ENCODE results near the gene SLC38A1.

DNA sequence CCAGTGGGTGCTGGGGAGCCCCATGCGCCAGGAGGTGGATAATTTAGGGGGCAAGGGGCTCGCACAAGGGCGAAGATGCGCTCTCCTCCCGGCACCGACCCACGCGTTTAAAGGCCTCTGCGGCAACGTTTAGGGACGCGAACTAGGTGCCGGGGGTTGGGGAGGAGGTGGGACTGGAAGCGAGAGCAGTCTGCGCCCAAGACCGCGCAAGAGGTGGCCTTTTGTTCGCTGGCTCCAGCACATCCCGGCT lies 1.3 kb downstream of the SLC38A1 start:
- no peak for TF ChIP-seq ZFP36 (IDR thresholded peaks at IDR 0.05; ENCODE audit: borderline replicate concordance, partially characterized antibody)
- TF ChIP-seq, protein P1, sequence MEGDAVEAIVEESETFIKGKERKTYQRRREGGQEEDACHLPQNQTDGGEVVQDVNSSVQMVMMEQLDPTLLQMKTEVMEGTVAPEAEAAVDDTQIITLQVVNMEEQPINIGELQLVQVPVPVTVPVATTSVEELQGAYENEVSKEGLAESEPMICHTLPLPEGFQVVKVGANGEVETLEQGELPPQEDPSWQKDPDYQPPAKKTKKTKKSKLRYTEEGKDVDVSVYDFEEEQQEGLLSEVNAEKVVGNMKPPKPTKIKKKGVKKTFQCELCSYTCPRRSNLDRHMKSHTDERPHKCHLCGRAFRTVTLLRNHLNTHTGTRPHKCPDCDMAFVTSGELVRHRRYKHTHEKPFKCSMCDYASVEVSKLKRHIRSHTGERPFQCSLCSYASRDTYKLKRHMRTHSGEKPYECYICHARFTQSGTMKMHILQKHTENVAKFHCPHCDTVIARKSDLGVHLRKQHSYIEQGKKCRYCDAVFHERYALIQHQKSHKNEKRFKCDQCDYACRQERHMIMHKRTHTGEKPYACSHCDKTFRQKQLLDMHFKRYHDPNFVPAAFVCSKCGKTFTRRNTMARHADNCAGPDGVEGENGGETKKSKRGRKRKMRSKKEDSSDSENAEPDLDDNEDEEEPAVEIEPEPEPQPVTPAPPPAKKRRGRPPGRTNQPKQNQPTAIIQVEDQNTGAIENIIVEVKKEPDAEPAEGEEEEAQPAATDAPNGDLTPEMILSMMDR (IDR thresholded peaks at IDR 0.05): no peak
- no peak for TF ChIP-seq CHD2 (IDR thresholded peaks at IDR 0.05; ENCODE audit: low read length, partially characterized antibody)
- no peak for TF ChIP-seq POLR2A (IDR thresholded peaks at IDR 0.05; ENCODE audit: low read length)
- TF ChIP-seq, protein P2, sequence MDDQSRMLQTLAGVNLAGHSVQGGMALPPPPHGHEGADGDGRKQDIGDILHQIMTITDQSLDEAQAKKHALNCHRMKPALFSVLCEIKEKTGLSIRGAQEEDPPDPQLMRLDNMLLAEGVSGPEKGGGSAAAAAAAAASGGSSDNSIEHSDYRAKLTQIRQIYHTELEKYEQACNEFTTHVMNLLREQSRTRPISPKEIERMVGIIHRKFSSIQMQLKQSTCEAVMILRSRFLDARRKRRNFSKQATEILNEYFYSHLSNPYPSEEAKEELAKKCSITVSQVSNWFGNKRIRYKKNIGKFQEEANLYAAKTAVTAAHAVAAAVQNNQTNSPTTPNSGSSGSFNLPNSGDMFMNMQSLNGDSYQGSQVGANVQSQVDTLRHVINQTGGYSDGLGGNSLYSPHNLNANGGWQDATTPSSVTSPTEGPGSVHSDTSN (IDR thresholded peaks at IDR 0.05): no peak
- no peak for TF ChIP-seq JUN (IDR thresholded peaks at IDR 0.05)
- TF ChIP-seq, protein P3, sequence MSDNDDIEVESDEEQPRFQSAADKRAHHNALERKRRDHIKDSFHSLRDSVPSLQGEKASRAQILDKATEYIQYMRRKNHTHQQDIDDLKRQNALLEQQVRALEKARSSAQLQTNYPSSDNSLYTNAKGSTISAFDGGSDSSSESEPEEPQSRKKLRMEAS (IDR thresholded peaks at IDR 0.05): no peak
- TF ChIP-seq, protein P4, sequence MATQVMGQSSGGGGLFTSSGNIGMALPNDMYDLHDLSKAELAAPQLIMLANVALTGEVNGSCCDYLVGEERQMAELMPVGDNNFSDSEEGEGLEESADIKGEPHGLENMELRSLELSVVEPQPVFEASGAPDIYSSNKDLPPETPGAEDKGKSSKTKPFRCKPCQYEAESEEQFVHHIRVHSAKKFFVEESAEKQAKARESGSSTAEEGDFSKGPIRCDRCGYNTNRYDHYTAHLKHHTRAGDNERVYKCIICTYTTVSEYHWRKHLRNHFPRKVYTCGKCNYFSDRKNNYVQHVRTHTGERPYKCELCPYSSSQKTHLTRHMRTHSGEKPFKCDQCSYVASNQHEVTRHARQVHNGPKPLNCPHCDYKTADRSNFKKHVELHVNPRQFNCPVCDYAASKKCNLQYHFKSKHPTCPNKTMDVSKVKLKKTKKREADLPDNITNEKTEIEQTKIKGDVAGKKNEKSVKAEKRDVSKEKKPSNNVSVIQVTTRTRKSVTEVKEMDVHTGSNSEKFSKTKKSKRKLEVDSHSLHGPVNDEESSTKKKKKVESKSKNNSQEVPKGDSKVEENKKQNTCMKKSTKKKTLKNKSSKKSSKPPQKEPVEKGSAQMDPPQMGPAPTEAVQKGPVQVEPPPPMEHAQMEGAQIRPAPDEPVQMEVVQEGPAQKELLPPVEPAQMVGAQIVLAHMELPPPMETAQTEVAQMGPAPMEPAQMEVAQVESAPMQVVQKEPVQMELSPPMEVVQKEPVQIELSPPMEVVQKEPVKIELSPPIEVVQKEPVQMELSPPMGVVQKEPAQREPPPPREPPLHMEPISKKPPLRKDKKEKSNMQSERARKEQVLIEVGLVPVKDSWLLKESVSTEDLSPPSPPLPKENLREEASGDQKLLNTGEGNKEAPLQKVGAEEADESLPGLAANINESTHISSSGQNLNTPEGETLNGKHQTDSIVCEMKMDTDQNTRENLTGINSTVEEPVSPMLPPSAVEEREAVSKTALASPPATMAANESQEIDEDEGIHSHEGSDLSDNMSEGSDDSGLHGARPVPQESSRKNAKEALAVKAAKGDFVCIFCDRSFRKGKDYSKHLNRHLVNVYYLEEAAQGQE (IDR thresholded peaks at IDR 0.05): no peak
- TF ChIP-seq, protein P5, sequence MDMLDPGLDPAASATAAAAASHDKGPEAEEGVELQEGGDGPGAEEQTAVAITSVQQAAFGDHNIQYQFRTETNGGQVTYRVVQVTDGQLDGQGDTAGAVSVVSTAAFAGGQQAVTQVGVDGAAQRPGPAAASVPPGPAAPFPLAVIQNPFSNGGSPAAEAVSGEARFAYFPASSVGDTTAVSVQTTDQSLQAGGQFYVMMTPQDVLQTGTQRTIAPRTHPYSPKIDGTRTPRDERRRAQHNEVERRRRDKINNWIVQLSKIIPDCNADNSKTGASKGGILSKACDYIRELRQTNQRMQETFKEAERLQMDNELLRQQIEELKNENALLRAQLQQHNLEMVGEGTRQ (IDR thresholded peaks at IDR 0.05): no peak
- no peak for TF ChIP-seq RAD21 (conservative IDR thresholded peaks at IDR 0.05 in 1 of 2, IDR thresholded peaks at IDR 0.05 in 1 of 2)
- TF ChIP-seq MYC (IDR thresholded peaks at IDR 0.05; ENCODE audit: borderline replicate concordance, low read length): no peak
